IMR-90 (cell line): ENCODE results near the gene SLC5A10. TPM values are rescaled to one million over a fixed set of nuclear protein-coding genes. Genes with fewer than 3 reads are reported as not detected.

Source experiments
- ATAC-seq: fragments of 200-7000 bp; cut with Tn5 transposase; 2 replicates; pipeline ENCODE4 v1.9.1; 2020; ENCODE audit warnings: low read depth, mild to moderate bottlenecking, moderate library complexity
- BruUV-seq: library from RNA; stranded (reverse); fragments of 400-500 nt; replicated peaks from 2 replicates; lab custom pipeline; 2021; lab: Mats Ljungman, UMichigan
- CTCF ChIA-PET: fragments of 300-600 bp; formaldehyde crosslinking; extraction: SDS; loops from one replicate; lab custom pipeline; 2021; ENCODE audit warnings: antibody characterized with exemption; lab: Yijun Ruan, JAX
- POLR2A ChIA-PET: fragments of 300-600 bp; sonication (Branson Sonifier 250); formaldehyde crosslinking; loops from one replicate; lab custom pipeline; 2022; ENCODE audit warnings: antibody characterized with exemption; ENCODE audit not compliant: unreplicated experiment; lab: Charles Lee
- DNase-seq: peaks from one replicate; pipeline ENCODE4 v3.0.0; 2013
- H2AFZ ChIP-seq: replicated peaks from 2 replicates; pipeline ENCODE3; 2013; ENCODE audit warnings: low read length, mild to moderate bottlenecking; ENCODE audit not compliant: poor library complexity
- H2AK5ac ChIP-seq: 2 replicates; pipeline ENCODE4 v1.6.1; 2013; ENCODE audit warnings: low read depth, low read length, inconsistent platforms
- H2AK9ac ChIP-seq: replicated peaks from 2 replicates; pipeline ENCODE3; 2013; ENCODE audit warnings: mild to moderate bottlenecking, low read depth, low read length, moderate library complexity; ENCODE audit not compliant: poor library complexity
- H2BK120ac ChIP-seq: 2 replicates; pipeline ENCODE4 v1.6.1; 2013; ENCODE audit warnings: low read depth, low read length, inconsistent platforms
- H2BK15ac ChIP-seq: 3 replicates; pipeline ENCODE4 v1.6.1; 2013; ENCODE audit warnings: low read depth, low read length, inconsistent platforms
- H2BK20ac ChIP-seq: 2 replicates; pipeline ENCODE4 v1.6.1; 2013; ENCODE audit warnings: low read depth, mild to moderate bottlenecking, inconsistent platforms, low read length, moderate library complexity
- H2BK5ac ChIP-seq: 2 replicates; pipeline ENCODE4 v1.6.1; 2013; ENCODE audit warnings: mild to moderate bottlenecking, low read depth, low read length, inconsistent platforms; ENCODE audit not compliant: poor library complexity, severe bottlenecking
- H3K14ac ChIP-seq: replicated peaks from 2 replicates; pipeline ENCODE4 v1.6.1; 2013; ENCODE audit warnings: low read depth, low read length, inconsistent platforms
- H3K18ac ChIP-seq: 2 replicates; pipeline ENCODE4 v1.6.1; 2013; ENCODE audit warnings: low read depth, low read length, control low read depth
- H3K23ac ChIP-seq: 2 replicates; pipeline ENCODE4 v1.6.1; 2013; ENCODE audit warnings: low read depth, low read length, inconsistent platforms
- H3K27ac ChIP-seq: 2 replicates; pipeline ENCODE4 v1.5.1; 2013; ENCODE audit warnings: mild to moderate bottlenecking, control low read depth, low read length; ENCODE audit not compliant: insufficient read depth
- H3K27me3 ChIP-seq: 2 replicates; pipeline ENCODE4 v1.6.1; 2013; ENCODE audit warnings: low read length; ENCODE audit not compliant: control insufficient read depth, insufficient read depth
- H3K36me3 ChIP-seq: 2 replicates; pipeline ENCODE4 v1.6.1; 2013; ENCODE audit warnings: low read length, mixed read lengths; ENCODE audit not compliant: control insufficient read depth, insufficient read depth
- H3K4ac ChIP-seq: 2 replicates; pipeline ENCODE4 v1.6.1; 2013; ENCODE audit warnings: low read depth, low read length, inconsistent platforms
- H3K4me1 ChIP-seq: 2 replicates; pipeline ENCODE4 v1.6.1; 2013; ENCODE audit warnings: low read length, mixed read lengths; ENCODE audit not compliant: control insufficient read depth, insufficient read depth
- H3K4me2 ChIP-seq: 2 replicates; pipeline ENCODE4 v1.6.1; 2013; ENCODE audit warnings: low read depth, mild to moderate bottlenecking, control low read depth, low read length, moderate library complexity
- H3K4me3 ChIP-seq: 2 replicates; pipeline ENCODE4 v1.5.1; 2013; ENCODE audit warnings: low read depth, mild to moderate bottlenecking, control low read depth, low read length, moderate library complexity; ENCODE audit not compliant: insufficient read depth
- H3K56ac ChIP-seq: 2 replicates; pipeline ENCODE4 v1.6.1; 2013; ENCODE audit warnings: low read length, inconsistent platforms; ENCODE audit not compliant: insufficient read depth; ENCODE audit errors: extremely low read depth
- H3K79me1 ChIP-seq, 2 experiments: 2 replicates each; pipeline ENCODE4 v1.6.1; 2013; ENCODE audit warnings: low read length in 2 of 2, inconsistent platforms in 1 of 2, low read depth in 1 of 2
- H3K9ac ChIP-seq: 2 replicates; pipeline ENCODE4 v1.6.1; 2013; ENCODE audit warnings: low read depth, low read length, control low read depth
- H3K9me1 ChIP-seq: 2 replicates; pipeline ENCODE4 v1.6.1; 2013; ENCODE audit warnings: low read length, inconsistent platforms; ENCODE audit not compliant: insufficient read depth
- H3K9me3 ChIP-seq: 2 replicates; pipeline ENCODE4 v1.6.1; 2013; ENCODE audit warnings: low read length; ENCODE audit not compliant: control insufficient read depth, insufficient read depth
- H4K20me1 ChIP-seq: 2 replicates; pipeline ENCODE4 v1.6.1; 2013; ENCODE audit warnings: low read length, inconsistent platforms; ENCODE audit not compliant: insufficient read depth
- H4K5ac ChIP-seq: 2 replicates; pipeline ENCODE4 v1.6.1; 2013; ENCODE audit warnings: mild to moderate bottlenecking, low read depth, low read length, control low read depth
- H4K8ac ChIP-seq, 2 experiments: 2 replicates each; pipeline ENCODE4 v1.6.1; 2013; ENCODE audit warnings: low read depth in 2 of 2, low read length in 2 of 2, control low read depth in 1 of 2, inconsistent platforms in 1 of 2
- H4K91ac ChIP-seq: 2 replicates; pipeline ENCODE4 v1.6.1; 2013; ENCODE audit warnings: low read depth, low read length, inconsistent platforms; ENCODE audit not compliant: insufficient read depth
- BHLHE40 ChIP-seq: fragments of 150-350 bp; IDR thresholded peaks from 2 replicates; pipeline ENCODE4 v1.6.1; 2016; ENCODE audit warnings: mild to moderate bottlenecking, low read depth, low read length
- CHD1 ChIP-seq: IDR thresholded peaks from 2 replicates; pipeline ENCODE4 v1.6.1; 2012; ENCODE audit warnings: low read depth, low read length, improper control_type of control experiment
- FOS ChIP-seq: fragments of 150-350 bp; IDR thresholded peaks from 2 replicates; pipeline ENCODE4 v1.6.1; 2016; ENCODE audit warnings: low read depth, low read length
- MAFK ChIP-seq: IDR thresholded peaks from 2 replicates; pipeline ENCODE4 v1.6.1; 2012; ENCODE audit warnings: low read depth, low read length, improper control_type of control experiment
- MXI1 ChIP-seq: IDR thresholded peaks from 2 replicates; pipeline ENCODE4 v1.6.1; 2012; ENCODE audit warnings: low read depth, mild to moderate bottlenecking, low read length, moderate library complexity, borderline replicate concordance
- POLR2A ChIP-seq: IDR thresholded peaks from 2 replicates; pipeline ENCODE4 v1.6.1; 2012; ENCODE audit warnings: mild to moderate bottlenecking, low read depth, low read length
- RAD21 ChIP-seq: IDR thresholded peaks from 2 replicates; pipeline ENCODE4 v1.6.1; 2012; ENCODE audit warnings: low read length, improper control_type of control experiment
- WGBS, 2 experiments: methylation state at CpG; one replicate each; pipeline versions ENCODE4 v1.1.5 to v1.1.7; 2013; ENCODE audit warnings: missing lambda C conversion rate in 2 of 2; ENCODE audit not compliant: insufficient read length in 1 of 2; ENCODE audit errors: extremely low coverage in 2 of 2; 5-methylcytosine and 5-hydroxymethylcytosine counted together
- dilution Hi-C: fragments of 300-500 bp; cut with HindIII; formaldehyde crosslinking; loops from one replicate; pipeline ENCODE4 v1.14.3; 2018; ENCODE audit warnings: low sequenced_read_pairs; ENCODE audit not compliant: unreplicated experiment
- in situ Hi-C: fragments of 300-500 bp; cut with MboI; formaldehyde crosslinking; loops from 3 replicates; pipeline ENCODE4 v1.14.3; 2019; ENCODE audit warnings: low sequenced_read_pairs, inconsistent platforms, mixed read lengths
- intact Hi-C: fragments of 100-400 bp; cut with micrococcal nuclease; formaldehyde crosslinking; loops from 2 replicates; pipeline ENCODE4 v1.10.0; 2022
- polyA plus RNA-seq, 3 experiments: library from polyadenylated mRNA; depleted of rRNA; stranded (reverse); fragments of >200 nt; gene quantifications; 2 replicates each; pipeline ENCODE4 v1.2.3, GENCODE V29; 2012; ENCODE audit warnings: low replicate concordance in 1 of 3
- total RNA-seq: library from RNA; depleted of rRNA; stranded (reverse); fragments of >200 nt; gene quantifications from 2 replicates; pipeline ENCODE4 v1.2.3, GENCODE V29; 2012
- TF ChIP-seq, protein P1 (sequence below): conservative IDR thresholded peaks from 2 replicates; pipeline ENCODE4 v1.5.1; 2012; ENCODE audit warnings: mild to moderate bottlenecking, low read depth, low read length, improper control_type of control experiment

SLC5A10 gene
- total and polyA plus RNA-seq, 2 of the 4 experiments (the other 2 are of a cell fraction), result not detected

DNA sequence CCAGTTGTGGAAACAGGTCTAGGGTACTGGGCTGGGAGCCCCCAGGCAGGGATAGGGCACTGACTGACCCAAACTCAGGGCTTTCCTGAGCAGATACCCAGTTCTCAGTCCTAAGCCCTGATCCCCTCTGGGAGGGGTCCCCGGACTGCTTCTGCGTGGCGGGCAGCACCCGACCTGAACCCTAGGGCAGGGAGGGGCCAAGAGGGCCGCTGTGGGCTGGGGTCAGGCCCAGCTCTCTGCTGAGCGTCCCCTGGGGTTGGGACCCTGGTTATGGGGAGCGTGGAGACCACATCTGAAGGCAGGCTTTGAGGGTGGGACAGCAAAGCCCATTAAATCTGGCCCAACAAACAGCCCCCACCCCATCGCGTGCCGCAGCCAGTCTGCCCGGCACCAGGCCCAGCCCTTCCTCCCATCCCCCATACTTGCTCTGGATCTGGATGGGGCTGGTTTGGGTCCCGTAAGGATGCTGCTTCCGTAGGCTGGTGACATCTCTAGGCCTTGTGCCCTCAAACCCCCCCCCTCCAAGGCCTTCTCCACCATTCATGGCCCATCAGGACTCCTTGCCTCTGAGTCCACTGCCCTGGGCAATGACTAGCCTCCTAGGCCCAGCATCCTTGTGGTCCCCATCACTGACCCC is 53.3 kb downstream of the SLC5A10 start (continued):
- TF ChIP-seq MAFK (no peak), FOS (no peak)

DNA sequence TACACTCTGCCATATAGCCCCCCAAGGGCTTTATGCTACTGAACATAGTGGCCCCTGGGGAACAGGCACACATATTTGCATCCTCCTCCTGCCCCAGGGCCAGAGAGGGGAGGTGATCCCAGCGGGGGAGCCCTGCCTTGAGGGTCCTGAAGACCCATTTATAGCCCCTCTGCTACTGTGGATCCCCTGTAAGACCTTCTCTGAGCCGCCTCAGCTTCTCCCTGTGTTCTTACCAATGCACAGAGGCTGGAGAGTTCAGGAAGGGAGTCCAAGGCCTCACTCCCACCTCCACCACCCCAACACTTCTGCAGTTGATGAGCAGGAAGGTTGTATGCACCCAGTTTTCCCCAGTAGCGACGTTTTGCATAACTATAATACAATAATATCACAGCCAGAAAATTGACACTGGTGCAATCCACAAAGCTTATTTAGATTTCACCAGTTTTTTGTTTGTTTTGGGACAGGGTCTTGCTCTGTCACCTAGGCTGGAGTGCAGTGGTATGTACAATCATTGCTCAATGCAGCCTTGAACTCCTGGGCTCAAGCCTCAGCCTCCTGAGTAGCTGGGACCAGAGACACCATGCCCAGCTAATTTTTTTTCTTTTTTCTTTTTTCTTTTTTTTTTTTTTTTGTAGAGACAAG is 53.9 kb downstream of the SLC5A10 start:
- ChIA-PET POLR2A (no interaction called here), CTCF (no interaction called here)
- dilution Hi-C loops, result no loop called here
- whole genome bisulfite sequencing, 2 experiments, result no CpG with 5 or more reads among the region's 4 CpGs
- H3K4ac ChIP-seq, result 0 out of 2 replicates have a peak overlapping the region, but pooled peaks have one; percentile 93
- H3K14ac ChIP-seq, result no peak overlapping the region
- no peak overlapping the region; a peak in 1 of 4 replicates for H4K8ac ChIP-seq
- no peak overlapping the region for H3K4me3 ChIP-seq
- no peak overlapping the region for H2BK20ac ChIP-seq
- no peak overlapping the region for H2BK5ac ChIP-seq
- H4K20me1 ChIP-seq, result peaks cover 18% of the 10 kb centered on the region
- no peaks in the 10 kb centered on the region for H3K36me3 ChIP-seq
- no peak overlapping the region for H3K9ac ChIP-seq
- H3K79me1 ChIP-seq, result peaks cover 14 to 36% of the 10 kb centered on the region in 2 experiments; a peak in 3 of 4 replicates
- no peak for TF ChIP-seq MXI1
- TF ChIP-seq POLR2A, result no peak
- TF ChIP-seq CHD1, result no peak
- no peak for TF ChIP-seq BHLHE40
- no peak for TF ChIP-seq RAD21
- TF ChIP-seq, protein P1, sequence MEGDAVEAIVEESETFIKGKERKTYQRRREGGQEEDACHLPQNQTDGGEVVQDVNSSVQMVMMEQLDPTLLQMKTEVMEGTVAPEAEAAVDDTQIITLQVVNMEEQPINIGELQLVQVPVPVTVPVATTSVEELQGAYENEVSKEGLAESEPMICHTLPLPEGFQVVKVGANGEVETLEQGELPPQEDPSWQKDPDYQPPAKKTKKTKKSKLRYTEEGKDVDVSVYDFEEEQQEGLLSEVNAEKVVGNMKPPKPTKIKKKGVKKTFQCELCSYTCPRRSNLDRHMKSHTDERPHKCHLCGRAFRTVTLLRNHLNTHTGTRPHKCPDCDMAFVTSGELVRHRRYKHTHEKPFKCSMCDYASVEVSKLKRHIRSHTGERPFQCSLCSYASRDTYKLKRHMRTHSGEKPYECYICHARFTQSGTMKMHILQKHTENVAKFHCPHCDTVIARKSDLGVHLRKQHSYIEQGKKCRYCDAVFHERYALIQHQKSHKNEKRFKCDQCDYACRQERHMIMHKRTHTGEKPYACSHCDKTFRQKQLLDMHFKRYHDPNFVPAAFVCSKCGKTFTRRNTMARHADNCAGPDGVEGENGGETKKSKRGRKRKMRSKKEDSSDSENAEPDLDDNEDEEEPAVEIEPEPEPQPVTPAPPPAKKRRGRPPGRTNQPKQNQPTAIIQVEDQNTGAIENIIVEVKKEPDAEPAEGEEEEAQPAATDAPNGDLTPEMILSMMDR, result no peak
- intact Hi-C loops, result loop anchor here (2.0 kb wide), 1 partner anchor 45 kb away; no protein-coding TSS in a partner anchor
- no peak overlapping the region for H3K56ac ChIP-seq
- ATAC-seq (no peak), DNase-seq (no peak)
- no peak overlapping the region for H4K5ac ChIP-seq
- no peak overlapping the region for H3K4me2 ChIP-seq
- no peak overlapping the region for H3K23ac ChIP-seq
- no peak overlapping the region for H4K91ac ChIP-seq
- in situ Hi-C loops, result no loop called here
- no TSS peak for BruUV-seq
- peak overlapping the region; percentile 23 for H2AK9ac ChIP-seq
- H2AK5ac ChIP-seq, result peak overlapping the region; percentile 76
- H3K4me1 ChIP-seq, result peaks cover 28% of the 10 kb centered on the region
- H2AFZ ChIP-seq, result no peak overlapping the region
- H3K27me3 ChIP-seq, result no peaks in the 10 kb centered on the region
- H2BK15ac ChIP-seq, result no peak overlapping the region
- no peak overlapping the region for H2BK120ac ChIP-seq
- no peak overlapping the region for H3K27ac ChIP-seq
- peaks cover 13% of the 10 kb centered on the region; the same call in 1 of the 2 replicates for H3K9me1 ChIP-seq
- no peak overlapping the region for H3K18ac ChIP-seq
- H3K9me3 ChIP-seq, result no peaks in the 10 kb centered on the region
